ENCODE results near the gene FAM234A. TPM values are rescaled to one million over a fixed set of nuclear protein-coding genes. Genes with fewer than 3 reads are reported as not detected.
A peak's percentile ranks its signal among the peaks of the same experiment; 100 is the strongest.
"Not testable (repeated sequence)": the region's sequence is repeated elsewhere in the genome, so short reads cannot be mapped to it uniquely, and the experiment has no call there.

FAM234A gene
- total RNA-seq, 4 donors from 2014 or later: 108 to 223 (median 166) TPM

- TF ChIP-seq CTCF (IDR thresholded peaks at IDR 0.05) (peak in 1 of 6 experiments; percentile 10), POLR2A (IDR thresholded peaks at IDR 0.05) (peak; percentile 89 to 91)
- Histone ChIP-seq H3K9me3 (no peaks in the 10 kb centered on the region), H3K36me3 (peaks cover 0 to 37% (median 0%) of the 10 kb centered on the region in 3 donors), H3K27me3 (no peaks in the 10 kb centered on the region), H3K4me1 (peaks cover 0 to 23% (median 0%) of the 10 kb centered on the region in 4 donors), H3K4me3 (peak within 1 kb of the TSS; percentile 73 to 83 (median 78)), H3K27ac (peak within 1 kb of the TSS; percentile 96 to 98 (median 97))
- peak; percentile 87 to 94 (median 90) for DNase-seq
These were observed 5.5 kb upstream of the FAM234A start, which contains the start of gene LUC7L for GRCh38 chr16:228852-229730. LUC7L (minus strand) TSS chr16:229449; CDS start chr16:229339, 110 bp downstream.

- Histone ChIP-seq H3K4me3 (peak overlapping the region in 3 of 4 donors; percentile 78 to 83 (median 78)), H3K4me1 (peaks cover 0 to 23% (median 0%) of the 10 kb centered on the region in 4 donors), H3K36me3 (peaks cover 0 to 30% (median 0%) of the 10 kb centered on the region in 3 donors), H3K27ac (peak overlapping the region; percentile 96 to 98 (median 97)), H3K27me3 (no peaks in the 10 kb centered on the region), H3K9me3 (no peaks in the 10 kb centered on the region)
- TF ChIP-seq CTCF (IDR thresholded peaks at IDR 0.05) (no peak), POLR2A (IDR thresholded peaks at IDR 0.05) (no peak)
- peak in 1 of 3 donors; percentile 9 for DNase-seq
These were observed 4.8 kb upstream of the FAM234A start for GRCh38 chr16:229731-230281.

- Histone ChIP-seq H3K36me3 (peaks cover 0 to 24% (median 0%) of the 10 kb centered on the region in 3 donors), H3K4me1 (peaks cover 0 to 24% (median 2%) of the 10 kb centered on the region in 4 donors)
- H3K9me3 ChIP-seq, H3K4me3 ChIP-seq, H3K27me3 ChIP-seq, H3K27ac ChIP-seq: not testable (repeated sequence)
- DNase-seq: peak in 1 of 3 donors; percentile 12
These were observed 4.3 kb upstream of the FAM234A start for GRCh38 chr16:230351-230750.

GRCh38 chr16:230949-231348 is 3.7 kb upstream of the FAM234A start:
- Histone ChIP-seq H3K27ac (no peak overlapping the region), H3K4me1 (peaks cover 0 to 28% (median 3%) of the 10 kb centered on the region in 4 donors), H3K9me3 (no peaks in the 10 kb centered on the region), H3K27me3 (no peaks in the 10 kb centered on the region), H3K36me3 (peaks cover 0 to 18% (median 0%) of the 10 kb centered on the region in 3 donors), H3K4me3 (no peak overlapping the region)
- DNase-seq: peak in 1 of 3 donors; percentile 31
- TF ChIP-seq CTCF (IDR thresholded peaks at IDR 0.05) (no peak), POLR2A (IDR thresholded peaks at IDR 0.05) (no peak)

GRCh38 chr16:239948-240277 is 5.3 kb downstream of the FAM234A start:
- TF ChIP-seq POLR2A (IDR thresholded peaks at IDR 0.05): no peak
- TF ChIP-seq CTCF (IDR thresholded peaks at IDR 0.05): no peak
- H3K27ac ChIP-seq: peak overlapping the region in 2 of 4 donors; percentile 4 to 29

GRCh38 chr16:240559-240958 is 5.9 kb downstream of the FAM234A start:
- TF ChIP-seq POLR2A (IDR thresholded peaks at IDR 0.05): no peak
- no peak for TF ChIP-seq CTCF (IDR thresholded peaks at IDR 0.05)
- Histone ChIP-seq H3K36me3 (no peaks in the 10 kb centered on the region), H3K9me3 (no peaks in the 10 kb centered on the region), H3K27me3 (no peaks in the 10 kb centered on the region), H3K27ac (peak overlapping the region in 1 of 4 donors; percentile 4), H3K4me1 (peaks cover 0 to 36% (median under 1%) of the 10 kb centered on the region in 4 donors), H3K4me3 (no peak overlapping the region)
- DNase-seq: peak in 1 of 3 donors; percentile 13

More at GRCh38 chr16:239948-240277, 5.3 kb downstream of the FAM234A start:
- H3K9me3 ChIP-seq: no peaks in the 10 kb centered on the region
- H3K4me3 ChIP-seq: no peak overlapping the region
- DNase-seq: no peak
- peaks cover 0 to 38% (median 3%) of the 10 kb centered on the region in 4 donors for H3K4me1 ChIP-seq
- H3K36me3 ChIP-seq: no peaks in the 10 kb centered on the region
- no peaks in the 10 kb centered on the region for H3K27me3 ChIP-seq

Data from Peyer's patch (tissue), 4 donors.